COR-L47 (cell line): ENCODE data around the gene FTH1.

Experiments used
- DNase-seq: peaks from one replicate; lab custom pipeline; 2025; lab: John Stamatoyannopoulos, UW

Gene FTH1

GRCh38 chr11:61914471-61915171 is 52.8 kb downstream of the FTH1 start:
- DNase-seq: no peak
